ENCODE measurements around the gene MARCHF3. TPM values are rescaled to one million over a fixed set of nuclear protein-coding genes. Genes with fewer than 3 reads are reported as not detected.

MARCHF3 gene
- total and polyA plus RNA-seq, 2 donors (not counting 3 experiments of a cell fraction or from before 2014, with no cell fraction given): 31.9 to 35.0 TPM

GRCh38 chr5:126994485-126994884 lies 35.9 kb downstream of the MARCHF3 start:
- Histone ChIP-seq H3K27ac (ENCODE audit: insufficient read depth, low read depth, low read length) (no peak overlapping the region), H3K9ac (replicated peaks; ENCODE audit: extremely low read depth, insufficient read depth, low read length) (no peak overlapping the region), H3K4me1 (ENCODE audit: control insufficient read depth, extremely low read depth, insufficient read depth, low read length) (peaks cover 5% of the 10 kb centered on the region), H3K9me3 (replicated peaks; ENCODE audit: control insufficient read depth, insufficient read depth, low read length) (no peaks in the 10 kb centered on the region), H3K36me3 (ENCODE audit: control insufficient read depth in 2 of 2, extremely low read depth in 1 of 2, insufficient read depth in 2 of 2, low read length in 2 of 2) (no peaks in the 10 kb centered on the region), H3K4me3 (replicated peaks in 1 of 3; ENCODE audit: insufficient read depth in 1 of 3, low read depth in 1 of 3, low read length in 3 of 3) (no peak overlapping the region), H2AFZ (ENCODE audit: low read depth, low read length) (no peak overlapping the region), H4K20me1 (replicated peaks; ENCODE audit: control insufficient read depth, extremely low read depth, insufficient read depth, low read length) (no peaks in the 10 kb centered on the region), H3K27me3 (ENCODE audit: control insufficient read depth in 2 of 2, insufficient read depth in 2 of 2, low read length in 2 of 2) (no peaks in the 10 kb centered on the region), H3K79me2 (ENCODE audit: control insufficient read depth, insufficient read depth, low read length) (peaks cover 84% of the 10 kb centered on the region), H3K4me2 (ENCODE audit: insufficient read depth, low read length) (no peak overlapping the region), H3K9me1 (replicated peaks; ENCODE audit: control insufficient read depth, extremely low read depth, insufficient read depth, low read length) (no peaks in the 10 kb centered on the region)
- no peak for FAIRE-seq
- intact Hi-C loops (cut with micrococcal nuclease) (no loop called here), dilution Hi-C loops (cut with MboI; ENCODE audit: extremely low pct_ligation_motif_present, low sequenced_read_pairs) (no loop called here)
- no peak for DNase-seq (ENCODE audit: low read depth, low spot score)
- POLR2A ChIA-PET: no interaction called here
- TF ChIP-seq JUN (IDR thresholded peaks at IDR 0.05; ENCODE audit: borderline replicate concordance, insufficient read depth, insufficient read length, low read depth) (no peak), MYC (IDR thresholded peaks at IDR 0.05; ENCODE audit: low read depth, low read length) (no peak), MAX (IDR thresholded peaks at IDR 0.05; ENCODE audit: insufficient read depth, insufficient read length) (no peak), EZH2 (IDR thresholded peaks at IDR 0.05; ENCODE audit: borderline replicate concordance, low read depth, low read length, severe bottlenecking) (no peak), GATA2 (IDR thresholded peaks at IDR 0.05; ENCODE audit: insufficient read depth, insufficient read length, low read depth, low read length) (no peak), CTCF (IDR thresholded peaks at IDR 0.05; ENCODE audit: extremely low read depth in 1 of 2, insufficient read depth in 1 of 2, low read depth in 1 of 2, low read length in 2 of 2) (no peak)
- no TSS peak for BruUV-seq (replicated peaks)
- CTCF ChIA-PET: no interaction called here

Measured in endothelial cell of umbilical vein (primary cell).